Vagina (tissue), 2 donors: Measurements from ENCODE around the gene FGF2. TPM values are rescaled to one million over a fixed set of nuclear protein-coding genes. Genes with fewer than 3 reads are reported as not detected.

Experiments used
- DNase-seq, 2 donors: peaks; one replicate each; pipeline ENCODE4 v3.0.0-alpha.2; 2017; ENCODE audit errors: extremely low spot score in 2 of 2
- H3K27ac ChIP-seq: fragments of 200-600 bp; sonication (generic); one replicate; pipeline ENCODE4 v1.5.1; 2019
- H3K27me3 ChIP-seq: fragments of 200-600 bp; sonication (generic); one replicate; pipeline ENCODE4 v1.5.1; 2019
- H3K36me3 ChIP-seq, 2 donors: fragments of 200-600 bp; sonication (generic); one replicate each; pipeline ENCODE4 v1.5.1; 2017 to 2019
- H3K4me1 ChIP-seq: fragments of 200-600 bp; sonication (generic); one replicate; pipeline ENCODE4 v1.5.1; 2019
- H3K4me3 ChIP-seq, 2 donors: fragments of 200-600 bp; sonication (generic); 1 replicate in 1 of 2; 2 replicates in 1 of 2; pipeline ENCODE4 v1.5.1; 2016 to 2019
- H3K9me3 ChIP-seq: fragments of 200-600 bp; sonication (generic); one replicate; pipeline ENCODE4 v1.5.1; 2019
- CTCF ChIP-seq, 3 experiments: fragments of 450-650 bp in 2 of 3; fragments of 200-600 bp in 1 of 3; sonication (generic) in 1 of 3; IDR thresholded peaks; one replicate each; pipeline ENCODE4 v1.5.1; 2017 to 2019; ENCODE audit warnings: antibody characterized with exemption in 3 of 3, mild to moderate bottlenecking in 2 of 3, moderate library complexity in 2 of 3
- POLR2A ChIP-seq, 2 donors: fragments of 450-650 bp; IDR thresholded peaks; one replicate each; pipeline ENCODE4 v1.6.1; 2017; ENCODE audit warnings: antibody characterized with exemption in 2 of 2, mild to moderate bottlenecking in 2 of 2, moderate library complexity in 2 of 2
- POLR2AphosphoS5 ChIP-seq, 2 donors: sonication (generic); formaldehyde crosslinking; IDR thresholded peaks; one replicate each; pipeline ENCODE4 v1.9.0; 2017; ENCODE audit warnings: antibody characterized with exemption in 2 of 2, mild to moderate bottlenecking in 2 of 2, low read depth in 1 of 2; ENCODE audit not compliant: insufficient read depth in 1 of 2
- intact Hi-C: fragments of 100-400 bp; cut with DNase I; formaldehyde crosslinking; loops from one replicate; pipeline ENCODE4 v1.15.1; 2023
- total RNA-seq: library from RNA; depleted of rRNA; stranded (reverse); fragments of >200 nt; gene quantifications from one replicate; pipeline ENCODE4 v1.2.3, GENCODE V29; 2016

FGF2 gene
- total RNA-seq, 1 donor from 2014 or later = 12.0 TPM

GRCh38 chr4:122895336-122895995 lies 68.8 kb downstream of the FGF2 start:
- DNase-seq = no peak
- H3K4me1 ChIP-seq = peaks cover 2% of the 10 kb centered on the region
- no peaks in the 10 kb centered on the region for H3K9me3 ChIP-seq
- H3K27ac ChIP-seq = no peak overlapping the region
- TF ChIP-seq CTCF (IDR thresholded peaks at IDR 0.05) (no peak), POLR2A (IDR thresholded peaks at IDR 0.05) (no peak), POLR2AphosphoS5 (IDR thresholded peaks at IDR 0.05; ENCODE audit: insufficient read depth in 1 of 2, low read depth in 1 of 2) (no peak)
- no peaks in the 10 kb centered on the region for H3K27me3 ChIP-seq
- H3K4me3 ChIP-seq = no peak overlapping the region
- intact Hi-C loops = no loop called here
- H3K36me3 ChIP-seq = peaks cover 0 to 10% of the 10 kb centered on the region in 2 donors

- TF ChIP-seq POLR2AphosphoS5 (IDR thresholded peaks at IDR 0.05; ENCODE audit: insufficient read depth in 1 of 2, low read depth in 1 of 2) (no peak), CTCF (IDR thresholded peaks at IDR 0.05) (no peak), POLR2A (IDR thresholded peaks at IDR 0.05) (no peak)
- Histone ChIP-seq H3K27me3 (no peaks in the 10 kb centered on the region), H3K4me3 (no peak overlapping the region), H3K9me3 (no peaks in the 10 kb centered on the region), H3K4me1 (no peaks in the 10 kb centered on the region), H3K36me3 (peaks cover 0 to 10% of the 10 kb centered on the region in 2 donors), H3K27ac (no peak overlapping the region)
- intact Hi-C loops = no loop called here
- no peak for DNase-seq
These were observed 69.6 kb downstream of the FGF2 start for GRCh38 chr4:122896270-122896669.

GRCh38 chr4:122898370-122899150 lies 71.9 kb downstream of the FGF2 start:
- H3K9me3 ChIP-seq = no peaks in the 10 kb centered on the region
- TF ChIP-seq POLR2A (IDR thresholded peaks at IDR 0.05) = no peak
- no peak for TF ChIP-seq CTCF (IDR thresholded peaks at IDR 0.05)
- no peak for TF ChIP-seq POLR2AphosphoS5 (IDR thresholded peaks at IDR 0.05; ENCODE audit: insufficient read depth in 1 of 2, low read depth in 1 of 2)
- no peaks in the 10 kb centered on the region for H3K4me1 ChIP-seq
- H3K36me3 ChIP-seq = no peaks in the 10 kb centered on the region
- DNase-seq = no peak
- H3K4me3 ChIP-seq = no peak overlapping the region
- intact Hi-C loops = no loop called here
- no peak overlapping the region for H3K27ac ChIP-seq
- no peaks in the 10 kb centered on the region for H3K27me3 ChIP-seq

GRCh38 chr4:122899682-122900081 lies 73.1 kb downstream of the FGF2 start:
- intact Hi-C loops = no loop called here
- Histone ChIP-seq H3K4me1 (no peaks in the 10 kb centered on the region), H3K9me3 (no peaks in the 10 kb centered on the region), H3K4me3 (no peak overlapping the region), H3K27me3 (no peaks in the 10 kb centered on the region), H3K36me3 (no peaks in the 10 kb centered on the region), H3K27ac (no peak overlapping the region)
- TF ChIP-seq POLR2A (IDR thresholded peaks at IDR 0.05) (no peak), CTCF (IDR thresholded peaks at IDR 0.05) (no peak), POLR2AphosphoS5 (IDR thresholded peaks at IDR 0.05; ENCODE audit: insufficient read depth in 1 of 2, low read depth in 1 of 2) (no peak)
- DNase-seq = no peak

GRCh38 chr4:122900314-122900713 lies 73.7 kb downstream of the FGF2 start:
- intact Hi-C loops = no loop called here
- DNase-seq = no peak
- H3K36me3 ChIP-seq = no peaks in the 10 kb centered on the region
- no peak overlapping the region for H3K27ac ChIP-seq
- H3K4me1 ChIP-seq = no peaks in the 10 kb centered on the region
- TF ChIP-seq POLR2A (IDR thresholded peaks at IDR 0.05) (no peak), CTCF (IDR thresholded peaks at IDR 0.05) (no peak), POLR2AphosphoS5 (IDR thresholded peaks at IDR 0.05; ENCODE audit: insufficient read depth in 1 of 2, low read depth in 1 of 2) (no peak)
- no peak overlapping the region for H3K4me3 ChIP-seq
- H3K27me3 ChIP-seq = no peaks in the 10 kb centered on the region
- no peaks in the 10 kb centered on the region for H3K9me3 ChIP-seq
